Hepatocyte (in vitro differentiated cells): ENCODE results near the gene ZFPM1. TPM values are rescaled to one million over a fixed set of nuclear protein-coding genes. Genes with fewer than 3 reads are reported as not detected.

Experiments
- DNase-seq: peaks from one replicate; pipeline ENCODE4 v3.0.0-alpha.2; 2016; ENCODE audit warnings: low spot score
- H2AFZ ChIP-seq: fragments of 200-600 bp; sonication (generic); 2 replicates; pipeline ENCODE4 v1.6.0; 2016; ENCODE audit warnings: antibody characterized with exemption, mild to moderate bottlenecking
- H3K27ac ChIP-seq: fragments of 200-600 bp; sonication (generic); 2 replicates; pipeline ENCODE4 v1.5.1; 2016; ENCODE audit warnings: mild to moderate bottlenecking
- H3K27me3 ChIP-seq: fragments of 200-600 bp; sonication (generic); 2 replicates; pipeline ENCODE4 v1.6.1; 2016
- H3K36me3 ChIP-seq: fragments of 200-600 bp; sonication (generic); replicated peaks from 2 replicates; pipeline ENCODE4 v1.5.1; 2016; ENCODE audit warnings: low read depth; ENCODE audit not compliant: insufficient read depth
- H3K4me1 ChIP-seq: fragments of 200-600 bp; sonication (generic); 2 replicates; pipeline ENCODE4 v1.5.1; 2016; ENCODE audit warnings: mild to moderate bottlenecking, moderate library complexity; ENCODE audit not compliant: insufficient read depth
- H3K4me2 ChIP-seq: fragments of 200-600 bp; sonication (generic); 2 replicates; pipeline ENCODE4 v1.6.0; 2016
- H3K4me3 ChIP-seq: fragments of 200-600 bp; sonication (generic); 2 replicates; pipeline ENCODE4 v1.5.1; 2016; ENCODE audit warnings: mild to moderate bottlenecking
- H3K79me2 ChIP-seq: fragments of 200-600 bp; sonication (generic); 2 replicates; pipeline ENCODE4 v1.6.0; 2017; ENCODE audit warnings: mild to moderate bottlenecking
- H3K9me2 ChIP-seq: fragments of 200-600 bp; sonication (generic); replicated peaks from 2 replicates; pipeline ENCODE4 v1.6.0; 2017; ENCODE audit warnings: mild to moderate bottlenecking; ENCODE audit not compliant: insufficient read depth
- H3K9me3 ChIP-seq: fragments of 200-600 bp; sonication (generic); 2 replicates; pipeline ENCODE4 v1.5.1; 2016; ENCODE audit warnings: low read depth, mild to moderate bottlenecking
- H4K20me1 ChIP-seq: fragments of 200-600 bp; sonication (generic); 2 replicates; pipeline ENCODE4 v1.6.0; 2016; ENCODE audit warnings: mild to moderate bottlenecking; ENCODE audit not compliant: insufficient read depth, poor library complexity, severe bottlenecking
- EZH2 ChIP-seq: fragments of 200-600 bp; sonication (generic); IDR thresholded peaks from 2 replicates; pipeline ENCODE4 v1.6.1; 2016; ENCODE audit warnings: antibody characterized with exemption, mild to moderate bottlenecking, borderline replicate concordance
- EZH2phosphoT487 ChIP-seq: fragments of 200-600 bp; sonication (generic); IDR thresholded peaks from one replicate; pipeline ENCODE4 v1.6.1; 2018; ENCODE audit warnings: antibody characterized with exemption, mild to moderate bottlenecking, low read depth, moderate library complexity; ENCODE audit not compliant: unreplicated experiment, severe bottlenecking
- WGBS: methylation state at CpG from one replicate; pipeline ENCODE4 v1.1.6; 2016; ENCODE audit warnings: low lambda C conversion rate; ENCODE audit errors: missing lambda C conversion rate; 5-methylcytosine and 5-hydroxymethylcytosine counted together
- polyA plus RNA-seq: library from polyadenylated mRNA; unstranded; fragments of >200 nt; fragmentation: Nextera tagmentation; extraction: Ambion mirVana; gene quantifications from 2 replicates; pipeline ENCODE4 v1.2.1, GENCODE V29; 2016
- total RNA-seq: library from RNA; depleted of rRNA; stranded (reverse); fragments of >200 nt; gene quantifications from 2 replicates; pipeline ENCODE4 v1.2.3, GENCODE V29; 2014
- TF ChIP-seq, protein P1 (sequence below): fragments of 200-600 bp; sonication (generic); IDR thresholded peaks from 2 replicates; pipeline ENCODE4 v1.5.1; 2016; ENCODE audit warnings: antibody characterized with exemption, mild to moderate bottlenecking; ENCODE audit not compliant: poor library complexity

ZFPM1 gene
- total and polyA plus RNA-seq, 2 experiments from 2014 or later: 4.1 to 11.9 TPM

DNA sequence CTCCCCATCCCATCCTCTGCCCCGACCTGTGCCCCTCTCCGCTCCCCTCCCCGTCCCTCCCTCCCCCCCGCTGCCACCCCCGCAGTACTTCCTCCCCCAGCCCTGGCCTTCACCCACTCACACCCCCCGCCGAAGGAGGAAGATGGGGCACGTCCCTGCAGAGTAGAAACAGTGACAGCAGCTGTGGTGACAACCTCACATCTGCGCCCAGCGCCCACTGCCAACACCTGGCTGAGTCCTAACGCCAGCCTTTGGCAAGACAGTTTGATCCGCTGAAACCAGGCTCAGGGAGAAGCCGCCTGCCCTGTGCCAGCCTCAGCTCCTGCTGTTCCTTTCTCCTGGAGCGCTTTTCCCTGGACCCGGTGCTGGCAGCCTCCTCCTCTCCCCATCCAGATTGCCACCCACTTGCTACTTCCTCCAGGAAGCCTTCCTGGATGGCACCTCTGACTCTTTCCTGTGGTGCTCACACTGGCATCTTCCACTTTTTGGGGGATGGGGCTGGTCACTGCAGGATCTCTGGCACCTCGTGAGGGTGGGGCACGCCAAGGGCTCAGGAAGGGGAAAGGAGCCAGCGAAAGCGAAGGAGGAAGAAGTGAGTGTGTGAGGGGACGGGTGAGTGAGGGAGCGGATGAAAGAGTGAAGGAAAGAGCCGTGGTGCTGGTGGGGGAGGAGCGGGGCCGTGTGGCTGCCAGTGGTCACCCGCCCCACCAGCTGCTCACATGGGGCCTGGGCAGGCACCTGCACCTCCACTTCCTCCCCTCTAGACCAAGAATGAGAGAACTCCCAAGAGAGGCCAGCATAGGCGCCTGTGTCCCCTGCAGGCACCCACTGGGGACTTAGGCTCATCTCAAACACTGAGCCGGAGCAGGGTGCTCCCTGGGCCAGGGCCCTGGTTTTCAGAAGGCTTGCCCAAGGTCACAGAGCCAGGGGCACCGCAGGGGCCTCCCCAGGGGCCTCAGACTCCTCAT lies 27.0 kb downstream of the ZFPM1 start:
- no peak overlapping the region for H3K4me3 ChIP-seq
- H3K9me3 ChIP-seq: no peaks in the 10 kb centered on the region
- no peak for DNase-seq
- no peak overlapping the region for H2AFZ ChIP-seq
- no peak for TF ChIP-seq EZH2phosphoT487
- TF ChIP-seq, protein P1, sequence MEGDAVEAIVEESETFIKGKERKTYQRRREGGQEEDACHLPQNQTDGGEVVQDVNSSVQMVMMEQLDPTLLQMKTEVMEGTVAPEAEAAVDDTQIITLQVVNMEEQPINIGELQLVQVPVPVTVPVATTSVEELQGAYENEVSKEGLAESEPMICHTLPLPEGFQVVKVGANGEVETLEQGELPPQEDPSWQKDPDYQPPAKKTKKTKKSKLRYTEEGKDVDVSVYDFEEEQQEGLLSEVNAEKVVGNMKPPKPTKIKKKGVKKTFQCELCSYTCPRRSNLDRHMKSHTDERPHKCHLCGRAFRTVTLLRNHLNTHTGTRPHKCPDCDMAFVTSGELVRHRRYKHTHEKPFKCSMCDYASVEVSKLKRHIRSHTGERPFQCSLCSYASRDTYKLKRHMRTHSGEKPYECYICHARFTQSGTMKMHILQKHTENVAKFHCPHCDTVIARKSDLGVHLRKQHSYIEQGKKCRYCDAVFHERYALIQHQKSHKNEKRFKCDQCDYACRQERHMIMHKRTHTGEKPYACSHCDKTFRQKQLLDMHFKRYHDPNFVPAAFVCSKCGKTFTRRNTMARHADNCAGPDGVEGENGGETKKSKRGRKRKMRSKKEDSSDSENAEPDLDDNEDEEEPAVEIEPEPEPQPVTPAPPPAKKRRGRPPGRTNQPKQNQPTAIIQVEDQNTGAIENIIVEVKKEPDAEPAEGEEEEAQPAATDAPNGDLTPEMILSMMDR: no peak
- no peak for TF ChIP-seq EZH2
- no peak overlapping the region for H3K4me2 ChIP-seq
- H3K27me3 ChIP-seq: no peaks in the 10 kb centered on the region
- H3K9me2 ChIP-seq: no peaks in the 10 kb centered on the region
- no peak overlapping the region for H3K27ac ChIP-seq
- peaks cover 87% of the 10 kb centered on the region for H3K79me2 ChIP-seq
- peaks cover 61% of the 10 kb centered on the region for H4K20me1 ChIP-seq
- peaks cover 28% of the 10 kb centered on the region for H3K4me1 ChIP-seq
- WGBS: 90% methylated on average over 21 of the region's 28 CpGs
- H3K36me3 ChIP-seq: no peaks in the 10 kb centered on the region

DNA sequence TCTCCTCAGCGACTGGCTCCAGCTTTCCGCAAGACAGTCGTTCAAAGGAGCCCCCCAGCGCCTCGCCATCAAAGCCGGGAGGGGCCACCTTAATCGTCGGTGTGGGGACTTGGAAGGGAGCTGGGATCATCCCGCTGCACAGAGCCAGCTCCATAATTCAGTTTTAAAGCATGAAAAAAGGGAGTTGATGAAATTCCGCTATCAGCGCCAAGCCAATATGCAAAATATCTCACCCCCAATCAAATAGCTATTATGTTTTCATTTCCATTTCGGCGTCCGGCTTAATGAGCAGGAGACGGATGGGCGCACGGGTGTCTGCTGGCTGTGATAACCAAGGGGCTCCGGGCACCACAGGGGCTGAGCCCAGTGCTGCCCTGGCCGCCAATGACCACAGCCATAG lies 27.7 kb downstream of the ZFPM1 start:
- no peaks in the 10 kb centered on the region for H3K9me2 ChIP-seq
- no peak overlapping the region for H3K4me2 ChIP-seq
- 93% methylated on average over 19 of the region's 19 CpGs for WGBS
- no peak overlapping the region for H3K27ac ChIP-seq
- no peak for DNase-seq
- TF ChIP-seq, protein P1: no peak
- no peak for TF ChIP-seq EZH2
- no peak for TF ChIP-seq EZH2phosphoT487
- peaks cover 85% of the 10 kb centered on the region for H3K79me2 ChIP-seq
- no peak overlapping the region for H3K4me3 ChIP-seq
- H3K36me3 ChIP-seq: no peaks in the 10 kb centered on the region
- no peaks in the 10 kb centered on the region for H3K9me3 ChIP-seq
- peaks cover 28% of the 10 kb centered on the region for H3K4me1 ChIP-seq
- H3K27me3 ChIP-seq: no peaks in the 10 kb centered on the region
- no peak overlapping the region for H2AFZ ChIP-seq
- peaks cover 57% of the 10 kb centered on the region for H4K20me1 ChIP-seq

DNA sequence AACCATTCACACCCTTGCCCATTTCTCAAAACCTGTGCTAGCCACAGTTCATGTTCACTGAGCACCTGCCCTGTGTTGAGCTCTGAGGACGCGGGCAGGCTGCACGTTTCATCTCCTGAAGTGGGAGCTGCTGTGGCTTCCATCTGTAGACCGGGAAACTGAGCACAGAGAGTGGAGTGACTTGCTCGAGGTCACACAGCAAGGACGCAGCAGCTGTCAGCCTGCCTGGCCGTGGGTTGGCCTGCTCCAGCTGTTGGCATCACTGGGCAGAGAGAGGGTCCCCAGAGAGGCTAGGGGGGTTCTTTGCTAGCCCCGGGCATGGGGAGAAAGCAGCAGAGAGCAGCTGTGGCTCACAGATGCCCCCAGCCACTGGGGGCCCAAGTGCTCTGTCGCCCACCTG lies 28.8 kb downstream of the ZFPM1 start:
- DNase-seq: no peak
- no peaks in the 10 kb centered on the region for H3K9me3 ChIP-seq
- peaks cover 82% of the 10 kb centered on the region for H3K79me2 ChIP-seq
- no peak overlapping the region for H3K27ac ChIP-seq
- no peaks in the 10 kb centered on the region for H3K27me3 ChIP-seq
- TF ChIP-seq, protein P1: no peak
- TF ChIP-seq EZH2phosphoT487 (no peak), EZH2 (no peak)
- 90% methylated on average over 9 of the region's 9 CpGs for WGBS
- no peaks in the 10 kb centered on the region for H3K9me2 ChIP-seq
- H3K36me3 ChIP-seq: no peaks in the 10 kb centered on the region
- H3K4me2 ChIP-seq: no peak overlapping the region
- H3K4me1 ChIP-seq: peaks cover 28% of the 10 kb centered on the region
- H4K20me1 ChIP-seq: peaks cover 48% of the 10 kb centered on the region
- no peak overlapping the region for H3K4me3 ChIP-seq
- no peak overlapping the region for H2AFZ ChIP-seq
